Fibroblast of lung (primary cell): ENCODE results near the gene SIK2.

Experiments
- EZH2 ChIP-seq: IDR thresholded peaks from 2 replicates; pipeline ENCODE4 v1.5.1; 2012; ENCODE audit warnings: low read length, control low read depth, mild to moderate bottlenecking; ENCODE audit errors: missing control alignments
- TF ChIP-seq, protein P1 (sequence below), 2 donors: IDR thresholded peaks in 1 of 2; conservative IDR thresholded peaks in 1 of 2; 1 replicate in 1 of 2; 2 replicates in 1 of 2; pipeline ENCODE4 v1.5.1; 2011 to 2012; ENCODE audit warnings: low read length in 2 of 2, control low read depth in 1 of 2, inconsistent platforms in 1 of 2, low read depth in 1 of 2, mild to moderate bottlenecking in 1 of 2

DNA sequence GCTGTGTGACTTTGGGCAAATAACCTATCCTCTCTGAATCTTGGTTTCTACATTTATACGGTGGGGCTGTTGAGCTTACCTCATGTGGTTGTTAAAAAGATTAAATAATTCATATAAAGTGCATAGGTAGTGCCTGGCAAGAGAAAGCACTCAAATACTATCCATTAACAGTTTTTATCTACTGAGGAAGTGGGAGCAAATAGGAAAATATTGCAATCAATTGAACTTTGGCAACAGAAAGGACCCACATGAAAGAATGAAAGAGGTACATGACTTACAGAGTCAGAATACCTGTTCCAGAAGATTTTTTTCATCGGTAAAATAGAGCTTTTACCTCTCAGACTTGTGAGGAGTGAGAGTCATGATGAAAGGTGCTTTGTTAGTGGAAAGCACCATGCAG is 170.3 kb downstream of the SIK2 start:
- TF ChIP-seq, protein P1, sequence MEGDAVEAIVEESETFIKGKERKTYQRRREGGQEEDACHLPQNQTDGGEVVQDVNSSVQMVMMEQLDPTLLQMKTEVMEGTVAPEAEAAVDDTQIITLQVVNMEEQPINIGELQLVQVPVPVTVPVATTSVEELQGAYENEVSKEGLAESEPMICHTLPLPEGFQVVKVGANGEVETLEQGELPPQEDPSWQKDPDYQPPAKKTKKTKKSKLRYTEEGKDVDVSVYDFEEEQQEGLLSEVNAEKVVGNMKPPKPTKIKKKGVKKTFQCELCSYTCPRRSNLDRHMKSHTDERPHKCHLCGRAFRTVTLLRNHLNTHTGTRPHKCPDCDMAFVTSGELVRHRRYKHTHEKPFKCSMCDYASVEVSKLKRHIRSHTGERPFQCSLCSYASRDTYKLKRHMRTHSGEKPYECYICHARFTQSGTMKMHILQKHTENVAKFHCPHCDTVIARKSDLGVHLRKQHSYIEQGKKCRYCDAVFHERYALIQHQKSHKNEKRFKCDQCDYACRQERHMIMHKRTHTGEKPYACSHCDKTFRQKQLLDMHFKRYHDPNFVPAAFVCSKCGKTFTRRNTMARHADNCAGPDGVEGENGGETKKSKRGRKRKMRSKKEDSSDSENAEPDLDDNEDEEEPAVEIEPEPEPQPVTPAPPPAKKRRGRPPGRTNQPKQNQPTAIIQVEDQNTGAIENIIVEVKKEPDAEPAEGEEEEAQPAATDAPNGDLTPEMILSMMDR (conservative IDR thresholded peaks at IDR 0.05 in 1 of 2, IDR thresholded peaks at IDR 0.05 in 1 of 2; ENCODE audit: low read depth in 1 of 2, low read length in 2 of 2), result no peak
- no peak for TF ChIP-seq EZH2
